Fibroblast of villous mesenchyme (primary cell): ENCODE data around the gene PRDM15. TPM values are rescaled to one million over a fixed set of nuclear protein-coding genes. Genes with fewer than 3 reads are reported as not detected.

ENCODE experiments used
- DNase-seq: peaks from one replicate; pipeline ENCODE4 v3.0.0-alpha.2; 2010; ENCODE audit warnings: low read depth
- H3K4me3 ChIP-seq: 2 replicates; pipeline ENCODE4 v1.5.1; 2011; ENCODE audit warnings: low read depth, mild to moderate bottlenecking, low read length
- CTCF ChIP-seq: IDR thresholded peaks from 2 replicates; pipeline ENCODE4 v1.5.1; 2012; ENCODE audit warnings: low read depth, mild to moderate bottlenecking, low read length; ENCODE audit not compliant: insufficient read depth
- total RNA-seq: library from RNA; depleted of rRNA; stranded (reverse); fragments of >200 nt; gene quantifications from 2 replicates; pipeline ENCODE4 v1.2.3, GENCODE V29; 2012

Gene PRDM15
- total RNA-seq, 1 donor, result 5.2 TPM

DNA sequence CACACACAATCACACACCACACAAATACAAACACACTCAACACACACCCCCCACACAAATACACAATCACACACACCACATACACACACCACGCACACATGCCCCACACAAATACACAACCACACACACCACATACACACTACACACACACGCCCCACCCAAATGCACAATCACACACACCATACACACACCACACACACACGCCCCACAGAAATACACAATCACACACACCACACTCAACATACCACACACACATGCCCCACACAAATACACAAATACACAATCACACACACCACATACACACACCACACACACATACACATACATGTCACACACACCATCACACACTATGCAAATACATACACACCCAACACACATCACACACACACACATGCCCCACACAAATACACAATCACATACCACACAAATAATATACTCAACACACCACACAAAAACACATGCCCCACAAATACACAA lies 50.2 kb downstream of the PRDM15 start:
- TF ChIP-seq CTCF, result no peak
- H3K4me3 ChIP-seq, result no peak overlapping the region
- no peak for DNase-seq

GRCh38 chr21:41827951-41828883 lies 50.9 kb downstream of the PRDM15 start:
- H3K4me3 ChIP-seq, result no peak overlapping the region
- no peak for DNase-seq
- TF ChIP-seq CTCF, result no peak

DNA sequence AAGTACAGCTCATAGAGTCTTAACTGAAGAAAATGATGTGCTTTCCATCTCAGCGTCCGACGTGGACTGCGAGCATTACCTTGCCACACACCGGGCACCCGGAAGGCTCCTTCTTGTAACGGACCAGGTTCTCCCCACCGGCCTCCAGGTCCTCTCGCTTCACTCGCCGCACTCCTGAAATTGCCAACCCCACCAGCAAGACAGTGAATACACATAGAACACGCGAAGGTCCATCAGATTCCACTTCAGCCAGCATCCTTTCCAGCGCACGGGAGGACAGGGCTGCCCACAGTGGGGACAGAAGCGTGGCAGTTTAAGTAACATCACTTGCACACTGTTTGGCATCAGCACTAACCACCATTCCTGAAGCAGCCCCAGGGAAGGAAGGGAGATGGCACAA lies 53.3 kb downstream of the PRDM15 start:
- no peak overlapping the region for H3K4me3 ChIP-seq
- TF ChIP-seq CTCF, result no peak
- DNase-seq, result no peak

DNA sequence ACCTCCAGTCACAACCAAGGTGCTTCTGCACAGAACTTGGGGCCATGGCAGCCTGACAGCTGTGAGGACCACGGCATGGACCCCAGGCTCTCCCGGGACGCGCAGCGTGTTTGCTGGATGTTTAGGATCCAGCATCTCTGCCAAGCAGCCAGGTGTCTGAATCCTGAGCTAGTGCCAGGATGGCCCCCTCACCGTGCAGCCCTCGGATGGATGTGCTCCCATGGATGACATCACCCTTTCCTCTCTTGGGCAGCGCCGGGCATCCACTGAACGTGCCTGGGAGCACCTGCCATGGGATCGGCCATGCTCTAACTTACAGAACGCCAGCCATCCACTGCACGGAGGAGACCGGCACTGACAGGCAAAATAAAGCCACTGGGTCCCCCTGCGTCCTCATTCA lies 53.9 kb downstream of the PRDM15 start:
- no peak for TF ChIP-seq CTCF
- no peak for DNase-seq
- no peak overlapping the region for H3K4me3 ChIP-seq

- DNase-seq, result no peak
- no peak overlapping the region for H3K4me3 ChIP-seq
- no peak for TF ChIP-seq CTCF
These were observed 54.5 kb downstream of the PRDM15 start for GRCh38 chr21:41824466-41825207.

- no peak for DNase-seq
- H3K4me3 ChIP-seq, result no peak overlapping the region
- no peak for TF ChIP-seq CTCF
These were observed 55.2 kb downstream of the PRDM15 start for GRCh38 chr21:41823906-41824305.
